ENCODE measurements around the gene TDRD9.
"Not testable (repeated sequence)": the region's sequence is repeated elsewhere in the genome, so short reads cannot be mapped to it uniquely, and the experiment has no call there.

TDRD9 gene, protein sequence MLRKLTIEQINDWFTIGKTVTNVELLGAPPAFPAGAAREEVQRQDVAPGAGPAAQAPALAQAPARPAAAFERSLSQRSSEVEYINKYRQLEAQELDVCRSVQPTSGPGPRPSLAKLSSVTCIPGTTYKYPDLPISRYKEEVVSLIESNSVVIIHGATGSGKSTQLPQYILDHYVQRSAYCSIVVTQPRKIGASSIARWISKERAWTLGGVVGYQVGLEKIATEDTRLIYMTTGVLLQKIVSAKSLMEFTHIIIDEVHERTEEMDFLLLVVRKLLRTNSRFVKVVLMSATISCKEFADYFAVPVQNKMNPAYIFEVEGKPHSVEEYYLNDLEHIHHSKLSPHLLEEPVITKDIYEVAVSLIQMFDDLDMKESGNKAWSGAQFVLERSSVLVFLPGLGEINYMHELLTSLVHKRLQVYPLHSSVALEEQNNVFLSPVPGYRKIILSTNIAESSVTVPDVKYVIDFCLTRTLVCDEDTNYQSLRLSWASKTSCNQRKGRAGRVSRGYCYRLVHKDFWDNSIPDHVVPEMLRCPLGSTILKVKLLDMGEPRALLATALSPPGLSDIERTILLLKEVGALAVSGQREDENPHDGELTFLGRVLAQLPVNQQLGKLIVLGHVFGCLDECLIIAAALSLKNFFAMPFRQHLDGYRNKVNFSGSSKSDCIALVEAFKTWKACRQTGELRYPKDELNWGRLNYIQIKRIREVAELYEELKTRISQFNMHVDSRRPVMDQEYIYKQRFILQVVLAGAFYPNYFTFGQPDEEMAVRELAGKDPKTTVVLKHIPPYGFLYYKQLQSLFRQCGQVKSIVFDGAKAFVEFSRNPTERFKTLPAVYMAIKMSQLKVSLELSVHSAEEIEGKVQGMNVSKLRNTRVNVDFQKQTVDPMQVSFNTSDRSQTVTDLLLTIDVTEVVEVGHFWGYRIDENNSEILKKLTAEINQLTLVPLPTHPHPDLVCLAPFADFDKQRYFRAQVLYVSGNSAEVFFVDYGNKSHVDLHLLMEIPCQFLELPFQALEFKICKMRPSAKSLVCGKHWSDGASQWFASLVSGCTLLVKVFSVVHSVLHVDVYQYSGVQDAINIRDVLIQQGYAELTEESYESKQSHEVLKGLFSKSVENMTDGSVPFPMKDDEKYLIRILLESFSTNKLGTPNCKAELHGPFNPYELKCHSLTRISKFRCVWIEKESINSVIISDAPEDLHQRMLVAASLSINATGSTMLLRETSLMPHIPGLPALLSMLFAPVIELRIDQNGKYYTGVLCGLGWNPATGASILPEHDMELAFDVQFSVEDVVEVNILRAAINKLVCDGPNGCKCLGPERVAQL (N-terminal part only)

DNA sequence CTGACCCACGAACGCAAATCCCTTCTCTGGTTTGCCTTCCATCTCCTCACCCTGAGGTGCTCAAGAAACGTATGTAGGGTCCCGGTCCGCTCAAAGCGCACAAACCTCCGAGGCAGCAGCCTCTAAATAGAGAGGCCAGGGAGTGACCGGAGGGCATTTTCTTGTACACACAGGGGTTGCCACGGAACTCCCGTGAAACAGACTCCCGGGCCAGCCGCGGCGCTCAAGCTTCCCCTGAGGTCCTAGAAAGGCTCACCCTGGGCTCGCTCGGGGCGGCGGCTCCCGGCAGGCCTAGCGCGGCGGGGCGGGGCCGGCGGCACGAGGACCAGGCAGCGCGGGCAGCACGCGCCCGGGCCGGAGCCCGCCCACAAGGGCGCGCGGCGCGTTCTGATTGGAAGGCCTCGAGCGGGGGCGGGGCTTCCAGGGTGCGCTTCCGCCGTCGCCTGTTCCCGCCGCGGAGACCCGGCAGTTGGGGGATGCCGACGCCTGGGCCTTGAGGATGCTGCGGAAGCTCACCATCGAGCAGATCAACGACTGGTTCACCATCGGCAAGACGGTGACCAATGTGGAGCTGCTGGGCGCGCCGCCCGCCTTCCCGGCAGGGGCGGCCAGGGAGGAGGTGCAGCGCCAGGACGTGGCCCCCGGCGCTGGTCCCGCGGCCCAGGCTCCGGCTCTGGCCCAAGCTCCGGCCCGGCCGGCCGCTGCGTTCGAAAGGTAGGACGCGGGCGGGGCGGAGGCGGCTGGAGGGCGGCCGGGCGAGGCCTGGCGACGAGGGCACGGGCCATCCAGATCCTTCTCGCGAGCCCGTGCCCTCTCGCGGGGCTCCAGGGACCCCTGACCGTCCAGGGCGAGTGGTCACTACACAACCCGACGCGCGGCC is at the start of gene TDRD9:
TDRD9 (plus strand) TSS at position 446 of the 880 bp plus-strand sequence; CDS start at position 500, 54 bp downstream.
- no peak within 1 kb of the TSS for H3K4me3 ChIP-seq (ENCODE audit: low read depth, low read length)
- no peak for DNase-seq (ENCODE audit: low read depth)

DNA sequence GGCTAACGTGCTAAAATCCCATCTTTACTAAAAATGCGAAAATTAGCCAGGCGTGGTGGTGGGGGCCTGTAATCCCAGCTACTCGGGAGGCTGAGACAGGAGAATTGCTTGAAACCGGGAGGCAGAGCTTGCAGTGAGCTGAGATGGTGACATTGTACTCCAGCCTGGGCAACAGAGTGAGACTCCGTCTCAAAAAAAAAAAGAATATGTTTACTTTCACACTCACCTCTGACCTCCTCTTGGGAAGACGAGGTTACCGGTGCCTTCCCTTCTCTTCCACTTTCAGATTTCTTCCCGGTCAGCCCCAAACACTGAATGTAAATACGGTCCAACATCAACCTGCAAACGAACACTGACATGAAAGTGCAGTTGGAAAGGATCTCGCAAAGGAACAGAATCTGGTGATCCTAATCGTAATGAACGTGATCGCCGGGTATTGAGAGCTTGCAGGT is 49.1 kb upstream of the TDRD9 start:
- no peak for DNase-seq (ENCODE audit: low read depth)
- no peak overlapping the region for H3K4me3 ChIP-seq (ENCODE audit: low read depth, low read length)

DNA sequence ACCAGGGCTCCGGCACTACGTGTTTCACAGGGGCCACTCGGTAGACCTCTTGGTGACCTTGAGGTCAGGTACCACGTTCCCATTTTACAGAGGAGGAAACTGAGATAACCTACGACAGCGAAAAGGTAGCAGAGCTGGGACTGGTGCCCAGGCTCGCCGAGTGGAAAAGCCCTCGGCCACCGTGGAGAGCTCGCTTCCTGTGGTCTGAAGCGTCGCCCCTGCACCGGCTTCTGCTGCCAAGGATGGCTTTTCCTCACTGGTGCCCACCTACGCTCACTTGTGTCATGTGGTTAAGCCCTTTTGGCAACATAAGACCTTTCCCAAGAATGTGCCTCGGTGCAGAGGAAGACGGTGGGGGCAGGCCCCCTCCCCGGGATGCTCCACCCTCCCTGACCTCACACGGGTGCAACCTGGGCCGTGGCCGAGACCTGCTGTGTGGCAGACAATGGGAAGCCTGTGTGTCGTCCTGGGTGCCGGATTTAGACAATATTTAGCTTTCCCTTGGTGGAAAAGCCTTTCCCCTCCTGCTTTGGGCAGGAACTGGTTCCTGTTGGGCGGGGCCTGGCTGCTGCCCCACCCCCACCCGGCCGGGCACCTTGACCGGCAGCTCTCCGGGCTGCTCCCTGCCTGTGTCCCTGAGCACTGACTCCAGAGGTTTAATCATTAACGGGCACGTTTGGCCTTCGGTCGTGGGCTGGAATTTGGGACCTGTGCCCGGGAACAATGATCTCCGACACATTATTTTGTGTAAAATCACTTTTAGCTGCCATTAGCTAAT is 48.5 kb upstream of the TDRD9 start:
- H3K4me3 ChIP-seq (ENCODE audit: low read depth, low read length) = peak overlapping the region; percentile 21
- no peak for DNase-seq (ENCODE audit: low read depth)

DNA sequence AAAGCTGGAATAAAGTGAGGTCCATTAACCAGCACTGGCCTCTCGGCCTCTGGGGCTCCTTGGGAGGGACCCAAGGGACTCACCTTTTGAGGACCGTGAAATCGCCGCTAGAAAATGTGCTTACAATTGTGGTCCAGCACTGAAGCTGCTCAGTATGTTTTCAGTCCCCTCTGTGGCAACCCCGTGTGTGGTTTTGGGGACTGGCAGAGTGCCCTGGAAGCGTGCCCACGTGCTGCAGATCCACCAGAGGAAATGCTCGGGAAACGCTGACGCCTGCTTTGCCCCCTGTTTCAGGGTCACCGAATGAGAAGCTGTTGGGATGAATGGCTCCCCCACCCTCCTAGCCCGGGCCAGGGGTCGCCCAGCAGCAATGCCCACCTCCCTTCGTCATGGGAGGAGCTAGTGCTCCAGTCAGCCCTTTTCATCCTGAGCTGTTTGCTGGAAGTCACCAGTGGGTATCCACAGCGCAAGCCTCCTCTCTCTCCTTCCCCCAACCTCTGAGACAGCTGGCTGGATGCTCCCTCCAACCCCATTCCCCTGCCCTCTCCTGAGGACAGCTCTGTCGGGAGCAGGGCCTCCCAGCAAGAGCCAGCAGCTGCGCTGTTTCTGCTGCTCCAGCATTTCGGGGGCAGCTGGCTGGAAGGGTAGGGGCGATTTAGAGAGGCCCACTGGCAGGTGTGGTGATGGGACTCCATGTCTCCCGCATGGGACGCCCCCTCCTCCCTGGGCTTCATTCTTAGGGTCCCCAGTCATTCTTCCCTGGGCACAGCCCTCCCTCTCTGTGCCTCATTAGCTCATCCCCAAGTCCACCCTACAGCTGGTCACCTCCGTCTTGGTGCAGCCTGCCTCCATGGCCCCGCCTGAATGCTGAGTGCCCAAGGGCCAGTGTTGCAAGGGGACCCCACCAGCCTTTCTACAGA is 47.6 kb upstream of the TDRD9 start:
- peak; percentile 54 for DNase-seq (ENCODE audit: low read depth)
- H3K4me3 ChIP-seq (ENCODE audit: low read depth, low read length) = peak overlapping the region; percentile 21

DNA sequence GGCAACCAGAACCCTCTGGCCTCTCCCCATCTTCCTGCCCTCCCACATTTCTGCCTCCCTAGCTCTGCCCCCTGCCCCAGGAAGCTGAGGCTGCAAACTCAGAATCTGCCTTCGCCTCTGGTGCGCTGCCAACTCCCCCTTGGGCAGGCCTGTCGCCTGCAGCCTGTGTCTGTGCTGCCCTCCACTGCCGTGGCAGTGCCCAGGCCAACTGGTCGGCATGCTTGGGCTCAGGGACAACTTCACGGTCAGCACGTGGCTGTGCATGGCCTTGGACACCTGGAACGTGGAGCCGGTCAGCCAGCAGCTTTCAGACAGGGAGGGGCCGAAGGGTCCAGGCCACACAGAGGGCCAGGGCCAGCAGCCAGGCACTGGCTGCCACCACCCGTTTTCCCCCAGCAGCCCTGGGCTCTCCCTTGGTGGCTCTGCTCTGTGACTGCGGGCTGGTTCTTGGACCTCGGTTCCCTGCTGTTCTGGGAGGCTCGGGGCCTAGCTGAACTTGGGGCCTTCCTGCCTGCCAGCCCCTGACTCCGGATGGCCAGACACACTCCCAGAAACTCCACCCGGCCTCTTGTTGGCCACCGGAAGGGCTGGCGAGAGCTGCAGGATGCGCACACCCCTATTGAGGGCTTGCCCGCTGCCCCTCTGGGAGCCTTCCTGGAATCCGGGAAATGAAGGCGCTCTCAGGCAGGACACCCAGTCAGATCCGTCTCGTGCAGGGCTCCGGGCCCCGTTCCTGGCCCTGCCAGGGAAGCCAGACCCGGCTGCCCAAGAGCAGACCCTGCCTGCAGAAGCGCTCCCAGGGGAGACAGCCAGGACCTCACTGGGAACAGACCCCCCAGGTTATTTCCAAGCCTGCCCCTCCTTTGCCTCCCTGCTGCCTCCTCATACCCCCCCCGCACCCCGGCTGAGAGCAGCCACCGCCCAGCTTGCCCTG is 46.7 kb upstream of the TDRD9 start:
- H3K4me3 ChIP-seq (ENCODE audit: low read depth, low read length) = no peak overlapping the region
- DNase-seq (ENCODE audit: low read depth) = no peak

DNA sequence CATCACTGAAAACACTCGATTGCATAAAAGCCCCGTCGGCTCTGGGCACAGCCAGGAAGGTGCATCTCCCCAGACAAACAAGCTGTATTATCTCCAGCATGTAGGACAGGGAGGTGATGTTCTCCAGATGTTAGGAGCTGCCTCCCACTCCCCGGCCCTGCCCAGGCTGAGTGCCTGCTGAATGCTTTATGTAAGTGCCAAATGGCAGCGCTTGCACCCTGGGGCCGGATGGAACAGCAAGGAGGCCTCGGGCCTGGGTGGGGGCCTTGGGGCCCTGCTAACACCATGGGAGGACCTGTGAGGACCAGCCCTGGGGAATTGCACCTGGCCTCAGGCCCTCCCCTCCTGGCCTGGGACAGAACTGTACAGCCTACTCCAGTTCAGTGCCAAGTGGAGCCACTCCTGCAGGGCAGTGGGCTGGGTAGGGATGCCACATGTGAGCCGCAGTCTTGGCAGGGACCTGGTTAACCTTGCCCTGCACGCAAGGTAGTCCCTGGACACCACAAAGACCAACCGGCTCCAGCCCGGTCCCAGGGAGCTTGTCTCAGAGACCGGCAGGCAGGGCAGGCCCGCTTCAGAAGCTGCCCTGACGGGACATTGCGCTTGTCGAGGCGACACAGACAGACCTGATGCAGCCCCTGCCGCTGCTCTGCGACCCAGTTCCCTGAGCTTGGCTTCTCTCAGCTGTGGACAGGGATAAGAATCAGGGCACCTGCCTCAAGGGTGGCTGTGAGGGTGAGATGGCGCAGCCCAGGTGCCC is 45.6 kb upstream of the TDRD9 start:
- H3K4me3 ChIP-seq (ENCODE audit: low read depth, low read length) = no peak overlapping the region
- DNase-seq (ENCODE audit: low read depth) = no peak

DNA sequence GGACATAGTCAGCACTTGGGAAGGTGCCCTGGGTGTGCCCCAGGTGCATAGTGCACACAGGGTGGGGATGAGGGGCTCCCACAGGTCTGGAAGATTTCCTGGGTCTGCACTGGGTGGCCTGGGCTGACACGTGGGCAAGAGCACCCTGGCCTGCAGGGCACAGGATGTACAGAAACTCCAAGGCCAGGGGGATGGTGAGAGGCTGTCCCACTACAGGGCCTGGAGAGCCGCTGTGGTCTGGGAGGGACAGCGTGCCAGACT is 45.1 kb upstream of the TDRD9 start:
- H3K4me3 ChIP-seq (ENCODE audit: low read depth, low read length) = no peak overlapping the region
- DNase-seq (ENCODE audit: low read depth) = no peak

DNA sequence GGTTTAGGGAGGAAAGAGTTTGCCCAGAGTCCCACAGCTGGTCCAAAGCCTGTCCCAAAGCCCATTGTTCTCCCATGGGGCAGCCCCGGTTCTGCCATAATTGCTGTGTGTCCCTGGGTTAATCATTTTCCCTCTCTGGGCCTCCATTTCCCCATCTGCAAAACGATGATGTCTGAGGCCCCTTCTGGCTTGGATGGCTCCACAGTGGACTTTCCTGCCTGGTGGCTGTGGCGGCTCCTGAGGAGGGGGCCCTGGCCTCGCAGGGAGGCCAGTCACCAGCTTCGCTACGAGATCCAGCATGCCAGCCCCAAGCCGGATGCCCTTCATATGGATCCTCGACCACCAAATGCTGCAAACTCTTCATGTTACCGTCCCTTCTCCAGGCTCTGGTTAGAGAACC is 43.4 kb upstream of the TDRD9 start:
- no peak overlapping the region for H3K4me3 ChIP-seq (ENCODE audit: low read depth, low read length)
- DNase-seq (ENCODE audit: low read depth) = no peak

DNA sequence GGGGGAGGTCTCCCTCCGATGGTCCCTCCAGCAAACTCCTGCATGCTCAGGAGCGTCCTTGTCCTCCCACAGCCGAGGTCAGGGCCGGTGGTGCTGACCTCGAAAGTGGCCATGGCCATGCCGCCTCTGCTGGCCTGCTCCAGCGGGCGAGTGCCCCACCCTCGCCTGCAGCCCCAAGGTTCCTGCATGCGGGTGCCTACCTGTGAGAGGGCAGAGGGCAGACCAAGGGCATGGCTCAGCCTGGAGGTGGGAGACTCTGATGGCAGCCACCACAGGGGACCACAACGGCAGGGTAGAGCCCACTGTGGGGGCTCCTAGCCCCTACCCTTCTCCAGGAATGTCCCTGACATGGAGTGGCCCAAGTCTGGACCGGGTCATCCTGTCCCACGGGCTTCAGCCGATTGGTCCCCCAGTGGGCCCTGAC is 42.7 kb upstream of the TDRD9 start:
- H3K4me3 ChIP-seq (ENCODE audit: low read depth, low read length) = no peak overlapping the region
- DNase-seq (ENCODE audit: low read depth) = no peak

DNA sequence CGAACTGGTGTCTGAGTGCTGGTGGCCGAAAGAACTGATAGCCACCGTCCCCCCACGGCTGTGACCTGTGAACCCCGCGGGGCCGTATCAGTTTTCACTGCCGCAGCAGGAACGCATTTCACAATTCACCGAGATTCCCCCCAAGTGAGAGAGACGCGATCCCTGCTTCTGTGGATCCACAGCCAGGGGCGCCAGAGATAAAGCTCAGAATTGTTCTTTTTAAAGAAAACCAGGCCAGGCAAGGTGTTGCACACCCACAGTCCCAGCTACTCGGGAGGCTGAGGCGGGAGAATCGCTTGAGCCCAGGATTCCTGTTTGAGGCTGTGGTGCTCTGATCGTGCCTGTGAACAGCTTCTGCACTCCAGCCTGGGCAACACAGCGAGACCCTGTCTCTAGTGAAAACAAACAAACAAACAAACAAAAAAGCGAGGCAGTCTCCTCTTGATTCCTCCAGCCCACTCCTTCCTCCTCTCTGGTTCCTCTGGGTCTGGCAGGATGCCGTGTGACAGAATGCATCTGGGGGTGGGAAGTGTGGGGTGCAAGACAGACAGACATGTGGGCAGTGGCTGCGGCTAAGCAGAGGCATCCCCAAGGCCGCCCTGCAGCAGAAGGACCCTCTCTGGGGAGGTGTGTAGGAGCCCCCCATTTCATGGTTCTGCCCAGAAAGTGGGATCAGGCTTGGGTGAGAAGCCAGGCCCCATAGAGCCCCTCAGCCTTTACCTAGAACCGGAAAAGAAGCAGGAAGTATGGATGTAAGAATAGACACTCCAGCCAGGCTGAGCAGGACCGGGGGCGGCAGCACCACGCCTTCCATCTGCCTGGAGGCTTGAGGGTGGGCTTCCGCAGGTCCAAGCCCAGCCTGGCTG is 41.7 kb upstream of the TDRD9 start:
- no peak overlapping the region for H3K4me3 ChIP-seq (ENCODE audit: low read depth, low read length)
- DNase-seq (ENCODE audit: low read depth) = no peak

DNA sequence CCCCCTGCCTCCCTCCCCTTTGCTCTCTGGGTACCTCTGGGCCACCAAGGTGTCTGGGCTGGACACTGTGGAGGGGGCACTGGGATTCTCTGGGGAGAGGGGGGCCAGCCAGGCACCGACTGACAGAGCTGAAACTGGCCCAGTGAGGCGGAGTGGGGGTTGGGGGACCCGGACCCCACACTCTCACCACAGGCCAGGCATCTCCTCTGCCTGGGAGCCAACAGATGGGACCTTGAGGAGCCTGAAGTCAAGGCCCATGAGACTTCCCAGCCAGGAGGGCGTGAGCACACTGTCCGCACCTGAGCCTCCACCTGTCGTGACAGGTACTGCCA is 41.1 kb upstream of the TDRD9 start:
- no peak for DNase-seq (ENCODE audit: low read depth)
- no peak overlapping the region for H3K4me3 ChIP-seq (ENCODE audit: low read depth, low read length)

DNA sequence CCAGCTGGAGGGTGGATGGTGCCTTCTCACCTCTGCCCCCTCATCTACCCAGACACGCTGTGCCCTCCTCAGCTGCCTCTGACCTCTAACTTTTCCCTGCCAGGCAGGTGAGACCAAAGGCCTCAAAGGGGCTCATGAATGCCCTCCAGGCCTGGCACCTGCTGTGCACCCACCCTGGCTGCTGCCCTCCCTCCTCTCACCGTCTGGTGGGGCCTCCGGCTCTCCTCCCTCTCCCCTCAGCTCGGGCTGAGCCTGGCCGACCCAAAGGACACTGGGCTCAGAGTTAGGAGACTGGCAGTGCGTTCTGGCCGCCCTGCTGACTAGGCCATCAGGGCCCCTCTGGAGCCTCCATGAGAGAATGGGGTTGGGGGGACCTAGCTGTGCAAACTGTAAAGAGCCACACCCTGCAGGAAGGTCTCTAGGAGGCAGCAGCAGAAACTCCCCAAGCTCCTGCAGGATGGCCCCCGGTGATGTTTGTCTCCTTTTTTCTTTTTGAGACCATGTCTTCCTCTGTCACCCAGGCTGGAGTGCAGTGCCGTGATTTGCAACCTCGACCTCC is 40.6 kb upstream of the TDRD9 start:
- DNase-seq (ENCODE audit: low read depth) = no peak
- H3K4me3 ChIP-seq (ENCODE audit: low read depth, low read length) = no peak overlapping the region

DNA sequence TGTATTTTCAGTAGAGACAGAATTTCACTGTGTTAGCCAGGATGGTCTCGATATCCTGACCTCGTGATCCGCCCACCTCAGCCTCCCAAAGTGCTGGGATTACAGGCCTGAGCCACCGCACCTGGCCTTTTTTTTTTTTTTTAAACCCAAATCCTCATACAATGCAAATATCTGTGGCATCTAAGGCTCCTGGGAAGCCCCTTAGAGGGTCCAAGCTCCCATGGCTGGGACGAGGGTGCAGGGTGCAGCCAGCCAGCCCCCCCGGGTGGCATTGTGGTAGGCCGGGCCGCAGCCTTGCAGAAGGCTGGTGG is 39.3 kb upstream of the TDRD9 start:
- DNase-seq (ENCODE audit: low read depth); H3K4me3 ChIP-seq (ENCODE audit: low read depth, low read length): not testable (repeated sequence)

DNA sequence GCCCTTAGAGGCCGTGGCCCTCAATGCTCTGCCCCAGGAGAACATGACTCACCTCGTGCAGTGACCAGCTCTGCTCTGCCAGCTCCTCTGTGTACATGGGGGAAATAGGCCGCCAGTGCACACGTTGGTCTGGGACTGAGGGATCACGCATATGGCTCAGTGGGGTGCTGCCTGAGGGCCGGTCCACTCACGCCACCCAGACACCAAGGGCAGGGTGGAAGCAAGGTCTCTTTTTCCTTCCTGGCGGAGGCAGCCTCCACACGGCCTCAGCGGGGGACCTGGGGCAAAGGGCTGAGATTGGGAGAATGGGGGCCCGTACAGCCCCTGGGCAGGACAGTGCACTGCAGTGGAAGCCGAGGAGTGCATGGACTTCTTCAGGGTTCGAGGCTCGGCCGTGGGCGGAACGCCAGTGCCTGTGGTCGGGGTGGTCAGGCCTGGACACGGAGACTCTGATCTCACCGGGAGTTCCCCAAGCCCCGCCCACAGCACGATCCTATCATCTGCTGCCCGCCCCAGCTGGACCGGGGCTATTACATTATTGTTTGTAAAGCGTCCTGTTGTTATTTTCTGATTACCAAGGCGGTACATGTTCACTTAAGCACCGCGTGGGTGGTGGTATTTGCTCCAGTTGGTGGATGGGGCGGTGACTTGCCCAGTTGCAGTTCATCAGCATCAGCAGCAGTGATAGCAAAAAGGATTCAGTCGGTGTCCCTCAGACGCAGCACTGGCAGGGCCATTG is 38.8 kb upstream of the TDRD9 start:
- no peak overlapping the region for H3K4me3 ChIP-seq (ENCODE audit: low read depth, low read length)
- no peak for DNase-seq (ENCODE audit: low read depth)
